IMR-90 (cell line): Measurements from ENCODE around the gene MLST8. TPM values are rescaled to one million over a fixed set of nuclear protein-coding genes. Genes with fewer than 3 reads are reported as not detected.

Source experiments
- ATAC-seq: fragments of 200-7000 bp; cut with Tn5 transposase; 2 replicates; pipeline ENCODE4 v1.9.1; 2020; ENCODE audit warnings: low read depth, mild to moderate bottlenecking, moderate library complexity
- BruUV-seq: library from RNA; stranded (reverse); fragments of 400-500 nt; replicated peaks from 2 replicates; lab custom pipeline; 2021; lab: Mats Ljungman, UMichigan
- CTCF ChIA-PET: fragments of 300-600 bp; formaldehyde crosslinking; extraction: SDS; loops from one replicate; lab custom pipeline; 2021; ENCODE audit warnings: antibody characterized with exemption; lab: Yijun Ruan, JAX
- POLR2A ChIA-PET: fragments of 300-600 bp; sonication (Branson Sonifier 250); formaldehyde crosslinking; loops from one replicate; lab custom pipeline; 2022; ENCODE audit warnings: antibody characterized with exemption; ENCODE audit not compliant: unreplicated experiment; lab: Charles Lee
- DNase-seq: peaks from one replicate; pipeline ENCODE4 v3.0.0; 2013
- H2AFZ ChIP-seq: replicated peaks from 2 replicates; pipeline ENCODE3; 2013; ENCODE audit warnings: low read length, mild to moderate bottlenecking; ENCODE audit not compliant: poor library complexity
- H2AK5ac ChIP-seq: 2 replicates; pipeline ENCODE4 v1.6.1; 2013; ENCODE audit warnings: low read depth, low read length, inconsistent platforms
- H2AK9ac ChIP-seq: replicated peaks from 2 replicates; pipeline ENCODE3; 2013; ENCODE audit warnings: mild to moderate bottlenecking, low read depth, low read length, moderate library complexity; ENCODE audit not compliant: poor library complexity
- H2BK120ac ChIP-seq: 2 replicates; pipeline ENCODE4 v1.6.1; 2013; ENCODE audit warnings: low read depth, low read length, inconsistent platforms
- H2BK15ac ChIP-seq: 3 replicates; pipeline ENCODE4 v1.6.1; 2013; ENCODE audit warnings: low read depth, low read length, inconsistent platforms
- H2BK20ac ChIP-seq: 2 replicates; pipeline ENCODE4 v1.6.1; 2013; ENCODE audit warnings: low read depth, mild to moderate bottlenecking, inconsistent platforms, low read length, moderate library complexity
- H2BK5ac ChIP-seq: 2 replicates; pipeline ENCODE4 v1.6.1; 2013; ENCODE audit warnings: mild to moderate bottlenecking, low read depth, low read length, inconsistent platforms; ENCODE audit not compliant: poor library complexity, severe bottlenecking
- H3K14ac ChIP-seq: replicated peaks from 2 replicates; pipeline ENCODE4 v1.6.1; 2013; ENCODE audit warnings: low read depth, low read length, inconsistent platforms
- H3K18ac ChIP-seq: 2 replicates; pipeline ENCODE4 v1.6.1; 2013; ENCODE audit warnings: low read depth, low read length, control low read depth
- H3K23ac ChIP-seq: 2 replicates; pipeline ENCODE4 v1.6.1; 2013; ENCODE audit warnings: low read depth, low read length, inconsistent platforms
- H3K27ac ChIP-seq: 2 replicates; pipeline ENCODE4 v1.5.1; 2013; ENCODE audit warnings: mild to moderate bottlenecking, control low read depth, low read length; ENCODE audit not compliant: insufficient read depth
- H3K27me3 ChIP-seq: 2 replicates; pipeline ENCODE4 v1.6.1; 2013; ENCODE audit warnings: low read length; ENCODE audit not compliant: control insufficient read depth, insufficient read depth
- H3K36me3 ChIP-seq: 2 replicates; pipeline ENCODE4 v1.6.1; 2013; ENCODE audit warnings: low read length, mixed read lengths; ENCODE audit not compliant: control insufficient read depth, insufficient read depth
- H3K4ac ChIP-seq: 2 replicates; pipeline ENCODE4 v1.6.1; 2013; ENCODE audit warnings: low read depth, low read length, inconsistent platforms
- H3K4me1 ChIP-seq: 2 replicates; pipeline ENCODE4 v1.6.1; 2013; ENCODE audit warnings: low read length, mixed read lengths; ENCODE audit not compliant: control insufficient read depth, insufficient read depth
- H3K4me2 ChIP-seq: 2 replicates; pipeline ENCODE4 v1.6.1; 2013; ENCODE audit warnings: low read depth, mild to moderate bottlenecking, control low read depth, low read length, moderate library complexity
- H3K4me3 ChIP-seq: 2 replicates; pipeline ENCODE4 v1.5.1; 2013; ENCODE audit warnings: low read depth, mild to moderate bottlenecking, control low read depth, low read length, moderate library complexity; ENCODE audit not compliant: insufficient read depth
- H3K56ac ChIP-seq: 2 replicates; pipeline ENCODE4 v1.6.1; 2013; ENCODE audit warnings: low read length, inconsistent platforms; ENCODE audit not compliant: insufficient read depth; ENCODE audit errors: extremely low read depth
- H3K79me1 ChIP-seq, 2 experiments: 2 replicates each; pipeline ENCODE4 v1.6.1; 2013; ENCODE audit warnings: low read length in 2 of 2, inconsistent platforms in 1 of 2, low read depth in 1 of 2
- H3K9ac ChIP-seq: 2 replicates; pipeline ENCODE4 v1.6.1; 2013; ENCODE audit warnings: low read depth, low read length, control low read depth
- H3K9me1 ChIP-seq: 2 replicates; pipeline ENCODE4 v1.6.1; 2013; ENCODE audit warnings: low read length, inconsistent platforms; ENCODE audit not compliant: insufficient read depth
- H3K9me3 ChIP-seq: 2 replicates; pipeline ENCODE4 v1.6.1; 2013; ENCODE audit warnings: low read length; ENCODE audit not compliant: control insufficient read depth, insufficient read depth
- H4K20me1 ChIP-seq: 2 replicates; pipeline ENCODE4 v1.6.1; 2013; ENCODE audit warnings: low read length, inconsistent platforms; ENCODE audit not compliant: insufficient read depth
- H4K5ac ChIP-seq: 2 replicates; pipeline ENCODE4 v1.6.1; 2013; ENCODE audit warnings: mild to moderate bottlenecking, low read depth, low read length, control low read depth
- H4K8ac ChIP-seq, 2 experiments: 2 replicates each; pipeline ENCODE4 v1.6.1; 2013; ENCODE audit warnings: low read depth in 2 of 2, low read length in 2 of 2, control low read depth in 1 of 2, inconsistent platforms in 1 of 2
- H4K91ac ChIP-seq: 2 replicates; pipeline ENCODE4 v1.6.1; 2013; ENCODE audit warnings: low read depth, low read length, inconsistent platforms; ENCODE audit not compliant: insufficient read depth
- BHLHE40 ChIP-seq: fragments of 150-350 bp; IDR thresholded peaks from 2 replicates; pipeline ENCODE4 v1.6.1; 2016; ENCODE audit warnings: mild to moderate bottlenecking, low read depth, low read length
- CEBPB ChIP-seq: IDR thresholded peaks from 2 replicates; pipeline ENCODE4 v1.6.1; 2012; ENCODE audit warnings: low read depth, low read length, improper control_type of control experiment
- MAZ ChIP-seq: IDR thresholded peaks from 2 replicates; pipeline ENCODE4 v1.6.1; 2012; ENCODE audit warnings: low read depth, mild to moderate bottlenecking, low read length, improper control_type of control experiment, moderate library complexity, borderline replicate concordance
- MXI1 ChIP-seq: IDR thresholded peaks from 2 replicates; pipeline ENCODE4 v1.6.1; 2012; ENCODE audit warnings: low read depth, mild to moderate bottlenecking, low read length, moderate library complexity, borderline replicate concordance
- NFE2L2 ChIP-seq: fragments of 150-350 bp; IDR thresholded peaks from 2 replicates; pipeline ENCODE4 v1.6.1; 2016; ENCODE audit warnings: low read depth, mild to moderate bottlenecking, low read length
- RAD21 ChIP-seq: IDR thresholded peaks from 2 replicates; pipeline ENCODE4 v1.6.1; 2012; ENCODE audit warnings: low read length, improper control_type of control experiment
- RFX5 ChIP-seq: IDR thresholded peaks from 2 replicates; pipeline ENCODE4 v1.8.0; 2012; ENCODE audit warnings: low read depth, mild to moderate bottlenecking, low read length, moderate library complexity
- SMC3 ChIP-seq: fragments of 150-350 bp; IDR thresholded peaks from 2 replicates; pipeline ENCODE4 v1.6.1; 2016; ENCODE audit warnings: low read depth, mild to moderate bottlenecking, antibody characterized with exemption, low read length, moderate library complexity
- WGBS, 2 experiments: methylation state at CpG; one replicate each; pipeline versions ENCODE4 v1.1.5 to v1.1.7; 2013; ENCODE audit warnings: missing lambda C conversion rate in 2 of 2; ENCODE audit not compliant: insufficient read length in 1 of 2; ENCODE audit errors: extremely low coverage in 2 of 2; 5-methylcytosine and 5-hydroxymethylcytosine counted together
- dilution Hi-C: fragments of 300-500 bp; cut with HindIII; formaldehyde crosslinking; loops from one replicate; pipeline ENCODE4 v1.14.3; 2018; ENCODE audit warnings: low sequenced_read_pairs; ENCODE audit not compliant: unreplicated experiment
- in situ Hi-C: fragments of 300-500 bp; cut with MboI; formaldehyde crosslinking; loops from 3 replicates; pipeline ENCODE4 v1.14.3; 2019; ENCODE audit warnings: low sequenced_read_pairs, inconsistent platforms, mixed read lengths
- intact Hi-C: fragments of 100-400 bp; cut with micrococcal nuclease; formaldehyde crosslinking; loops from 2 replicates; pipeline ENCODE4 v1.10.0; 2022
- polyA plus RNA-seq, 3 experiments: library from polyadenylated mRNA; depleted of rRNA; stranded (reverse); fragments of >200 nt; gene quantifications; 2 replicates each; pipeline ENCODE4 v1.2.3, GENCODE V29; 2012; ENCODE audit warnings: low replicate concordance in 1 of 3
- total RNA-seq: library from RNA; depleted of rRNA; stranded (reverse); fragments of >200 nt; gene quantifications from 2 replicates; pipeline ENCODE4 v1.2.3, GENCODE V29; 2012
- TF ChIP-seq, protein P1 (sequence below): fragments of 150-350 bp; IDR thresholded peaks from 2 replicates; pipeline ENCODE4 v1.6.1; 2017; ENCODE audit warnings: mild to moderate bottlenecking, antibody characterized with exemption, low read length, low read depth
- TF ChIP-seq, protein P2 (sequence below): conservative IDR thresholded peaks from 2 replicates; pipeline ENCODE4 v1.5.1; 2012; ENCODE audit warnings: mild to moderate bottlenecking, low read depth, low read length, improper control_type of control experiment

The MLST8 gene
- total and polyA plus RNA-seq, 2 of the 4 experiments (the other 2 are of a cell fraction) = 34.4 to 93.7 TPM

DNA sequence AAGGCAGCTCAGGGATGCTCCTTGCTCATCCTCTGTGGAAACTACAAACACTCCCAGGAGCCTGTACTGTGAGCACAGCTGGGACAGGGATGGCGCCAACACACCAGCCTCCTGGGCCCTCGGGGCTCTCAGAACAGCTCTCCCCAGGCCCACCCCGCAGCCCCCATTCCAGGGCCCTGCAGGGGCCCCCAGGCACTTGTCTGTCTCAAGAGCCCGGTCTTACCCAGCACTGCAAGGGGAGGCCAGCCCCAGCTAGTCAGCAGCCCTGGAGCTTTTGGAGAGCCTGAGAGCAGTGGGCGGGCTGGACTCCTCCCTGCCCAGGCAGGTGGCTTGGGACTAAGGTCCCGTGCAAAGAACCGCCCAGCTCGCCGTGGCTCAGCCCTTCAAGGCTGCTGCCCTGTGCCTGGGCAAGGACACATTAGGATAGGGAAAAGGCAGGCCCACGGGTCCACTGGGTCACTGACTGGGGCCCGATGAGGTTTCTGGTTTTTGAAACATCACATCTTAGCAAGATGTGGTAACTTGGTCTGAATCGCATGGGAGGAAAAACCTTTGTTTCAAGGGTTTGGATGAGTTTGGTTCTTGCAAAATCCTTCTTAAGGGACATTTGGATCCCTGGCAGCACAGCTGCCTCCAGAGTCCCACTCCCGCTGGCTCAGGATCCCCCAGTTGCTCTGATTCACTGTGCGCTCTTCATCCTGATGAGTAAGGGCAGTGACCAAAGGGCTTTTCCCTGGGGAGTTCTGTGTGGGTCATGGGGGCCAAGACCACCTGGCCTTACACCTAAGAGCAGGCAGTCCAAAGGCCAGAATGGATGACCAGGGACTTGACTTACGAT, 33.8 kb downstream of the MLST8 start:
- ChIA-PET CTCF (interaction anchor here (1.1 kb wide), 1 partner anchor 12 kb away, joined by 3 read pairs; the partner anchor contains the start of gene ECI1), POLR2A (interaction anchor here (0.6 kb wide), 1 partner anchor 13 kb away, joined by 10 read pairs; no protein-coding TSS in a partner anchor)
- intact Hi-C loops (no loop called here), dilution Hi-C loops (no loop called here), in situ Hi-C loops (no loop called here)
- H3K4me2 ChIP-seq = no peak overlapping the region
- no peak overlapping the region for H2BK5ac ChIP-seq
- H3K9me1 ChIP-seq = no peaks in the 10 kb centered on the region
- no peaks in the 10 kb centered on the region for H3K9me3 ChIP-seq
- no peak overlapping the region for H2AK5ac ChIP-seq
- peaks cover 40% of the 10 kb centered on the region for H3K36me3 ChIP-seq
- H3K9ac ChIP-seq = no peak overlapping the region
- no peak for DNase-seq
- H4K8ac ChIP-seq = no peak overlapping the region
- WGBS, 2 experiments = 60% methylated on average over 7 of the region's 15 CpGs; no CpG with 5 or more reads in 1 of the 2 experiments
- 0 out of 4 replicates have a peak, but pooled peaks cover 0 to 2% of the 10 kb centered on the region in 2 experiments for H3K79me1 ChIP-seq
- H4K5ac ChIP-seq = no peak overlapping the region
- no peak overlapping the region for H2BK20ac ChIP-seq
- H4K91ac ChIP-seq = no peak overlapping the region
- no peak overlapping the region for H3K4me3 ChIP-seq
- H3K4ac ChIP-seq = no peak overlapping the region
- no peak; the same call in 1 of the 2 replicates for ATAC-seq
- BruUV-seq = no TSS peak
- peaks cover 9% of the 10 kb centered on the region for H3K27me3 ChIP-seq
- TF ChIP-seq BHLHE40 (no peak), CEBPB (no peak), RFX5 (no peak), RAD21 (no peak), NFE2L2 (no peak), MXI1 (no peak), SMC3 (no peak), MAZ (no peak)
- TF ChIP-seq, protein P1, sequence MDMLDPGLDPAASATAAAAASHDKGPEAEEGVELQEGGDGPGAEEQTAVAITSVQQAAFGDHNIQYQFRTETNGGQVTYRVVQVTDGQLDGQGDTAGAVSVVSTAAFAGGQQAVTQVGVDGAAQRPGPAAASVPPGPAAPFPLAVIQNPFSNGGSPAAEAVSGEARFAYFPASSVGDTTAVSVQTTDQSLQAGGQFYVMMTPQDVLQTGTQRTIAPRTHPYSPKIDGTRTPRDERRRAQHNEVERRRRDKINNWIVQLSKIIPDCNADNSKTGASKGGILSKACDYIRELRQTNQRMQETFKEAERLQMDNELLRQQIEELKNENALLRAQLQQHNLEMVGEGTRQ = no peak
- TF ChIP-seq, protein P2, sequence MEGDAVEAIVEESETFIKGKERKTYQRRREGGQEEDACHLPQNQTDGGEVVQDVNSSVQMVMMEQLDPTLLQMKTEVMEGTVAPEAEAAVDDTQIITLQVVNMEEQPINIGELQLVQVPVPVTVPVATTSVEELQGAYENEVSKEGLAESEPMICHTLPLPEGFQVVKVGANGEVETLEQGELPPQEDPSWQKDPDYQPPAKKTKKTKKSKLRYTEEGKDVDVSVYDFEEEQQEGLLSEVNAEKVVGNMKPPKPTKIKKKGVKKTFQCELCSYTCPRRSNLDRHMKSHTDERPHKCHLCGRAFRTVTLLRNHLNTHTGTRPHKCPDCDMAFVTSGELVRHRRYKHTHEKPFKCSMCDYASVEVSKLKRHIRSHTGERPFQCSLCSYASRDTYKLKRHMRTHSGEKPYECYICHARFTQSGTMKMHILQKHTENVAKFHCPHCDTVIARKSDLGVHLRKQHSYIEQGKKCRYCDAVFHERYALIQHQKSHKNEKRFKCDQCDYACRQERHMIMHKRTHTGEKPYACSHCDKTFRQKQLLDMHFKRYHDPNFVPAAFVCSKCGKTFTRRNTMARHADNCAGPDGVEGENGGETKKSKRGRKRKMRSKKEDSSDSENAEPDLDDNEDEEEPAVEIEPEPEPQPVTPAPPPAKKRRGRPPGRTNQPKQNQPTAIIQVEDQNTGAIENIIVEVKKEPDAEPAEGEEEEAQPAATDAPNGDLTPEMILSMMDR = no peak
- H3K27ac ChIP-seq = no peak overlapping the region
- H2AFZ ChIP-seq = no peak overlapping the region
- no peak overlapping the region for H3K23ac ChIP-seq
- peaks cover 14% of the 10 kb centered on the region for H4K20me1 ChIP-seq
- H3K4me1 ChIP-seq = peaks cover 5% of the 10 kb centered on the region; the same call in 1 of the 2 replicates
- H3K18ac ChIP-seq = no peak overlapping the region
- H2BK120ac ChIP-seq = no peak overlapping the region
- no peak overlapping the region for H2BK15ac ChIP-seq
- H2AK9ac ChIP-seq = no peak overlapping the region
- no peak overlapping the region for H3K56ac ChIP-seq
- H3K14ac ChIP-seq = no peak overlapping the region
